Measurements from ENCODE around the gene BTG1. TPM values are rescaled to one million over a fixed set of nuclear protein-coding genes. Genes with fewer than 3 reads are reported as not detected.

Gene BTG1
- total RNA-seq, 1 experiment from 2014 or later = 72.4 TPM

- POLR2A ChIA-PET (ENCODE audit: unreplicated experiment) = no interaction called here
- Histone ChIP-seq H3K4me3 (no peak overlapping the region), H3K4me2 (no peak overlapping the region), H3K27me3 (ENCODE audit: insufficient read depth, low read depth) (no peaks in the 10 kb centered on the region), H3K4me1 (replicated peaks; ENCODE audit: insufficient read depth) (no peaks in the 10 kb centered on the region), H3K9me3 (ENCODE audit: insufficient read depth, low read depth) (0 out of 2 replicates have a peak, but pooled peaks cover 4% of the 10 kb centered on the region), H4K20me1 (ENCODE audit: insufficient read depth) (no peaks in the 10 kb centered on the region), H3K36me3 (ENCODE audit: low read depth) (no peaks in the 10 kb centered on the region), H2AFZ (no peak overlapping the region), H3K79me2 (ENCODE audit: low read depth) (no peaks in the 10 kb centered on the region), H3F3A (ENCODE audit: insufficient read depth, low read depth) (no peaks in the 10 kb centered on the region), H3K27ac (no peak overlapping the region), H3K9me2 (ENCODE audit: insufficient read depth) (no peaks in the 10 kb centered on the region)
- BruUV-seq (replicated peaks) = no TSS peak
- TF ChIP-seq CTCF (conservative IDR thresholded peaks at IDR 0.05) (no peak), EZH2 (IDR thresholded peaks at IDR 0.05; ENCODE audit: low read depth) (no peak)
- CTCF ChIA-PET = no interaction called here
- no peak for DNase-seq
- intact Hi-C loops (cut with micrococcal nuclease; ENCODE audit: unreplicated experiment) = no loop called here
These were observed 43.0 kb upstream of the BTG1 start for GRCh38 chr12:92188517-92189188.

GRCh38 chr12:92186038-92186470 lies 40.4 kb upstream of the BTG1 start:
- Histone ChIP-seq H3K4me2 (no peak overlapping the region), H3K27ac (no peak overlapping the region), H3F3A (ENCODE audit: insufficient read depth, low read depth) (no peaks in the 10 kb centered on the region), H2AFZ (no peak overlapping the region), H3K4me1 (replicated peaks; ENCODE audit: insufficient read depth) (0 out of 2 replicates have a peak, but pooled peaks cover 4% of the 10 kb centered on the region), H3K27me3 (ENCODE audit: insufficient read depth, low read depth) (no peaks in the 10 kb centered on the region), H3K4me3 (no peak overlapping the region), H3K9me3 (ENCODE audit: insufficient read depth, low read depth) (0 out of 2 replicates have a peak, but pooled peaks cover 9% of the 10 kb centered on the region), H3K9me2 (ENCODE audit: insufficient read depth) (no peaks in the 10 kb centered on the region), H4K20me1 (ENCODE audit: insufficient read depth) (no peaks in the 10 kb centered on the region), H3K79me2 (ENCODE audit: low read depth) (no peaks in the 10 kb centered on the region), H3K36me3 (ENCODE audit: low read depth) (no peaks in the 10 kb centered on the region)
- ChIA-PET POLR2A (ENCODE audit: unreplicated experiment) (no interaction called here), CTCF (no interaction called here)
- no TSS peak for BruUV-seq (replicated peaks)
- DNase-seq = no peak
- TF ChIP-seq EZH2 (IDR thresholded peaks at IDR 0.05; ENCODE audit: low read depth) = no peak
- intact Hi-C loops (cut with micrococcal nuclease; ENCODE audit: unreplicated experiment) = no loop called here

GRCh38 chr12:92185052-92185451 lies 39.4 kb upstream of the BTG1 start:
- TF ChIP-seq EZH2 (IDR thresholded peaks at IDR 0.05; ENCODE audit: low read depth) (no peak), CTCF (conservative IDR thresholded peaks at IDR 0.05) (no peak)
- H3F3A ChIP-seq (ENCODE audit: insufficient read depth, low read depth) = no peaks in the 10 kb centered on the region
- CTCF ChIA-PET = no interaction called here
- 0 out of 2 replicates have a peak, but pooled peaks cover 9% of the 10 kb centered on the region for H3K9me3 ChIP-seq (ENCODE audit: insufficient read depth, low read depth)
- no peak for DNase-seq
- H3K4me1 ChIP-seq (replicated peaks; ENCODE audit: insufficient read depth) = 0 out of 2 replicates have a peak, but pooled peaks cover 4% of the 10 kb centered on the region
- no peaks in the 10 kb centered on the region for H3K27me3 ChIP-seq (ENCODE audit: insufficient read depth, low read depth)
- H3K36me3 ChIP-seq (ENCODE audit: low read depth) = no peaks in the 10 kb centered on the region
- no peaks in the 10 kb centered on the region for H3K79me2 ChIP-seq (ENCODE audit: low read depth)
- POLR2A ChIA-PET (ENCODE audit: unreplicated experiment) = no interaction called here
- BruUV-seq (replicated peaks) = no TSS peak
- intact Hi-C loops (cut with micrococcal nuclease; ENCODE audit: unreplicated experiment) = no loop called here
- no peak overlapping the region for H2AFZ ChIP-seq
- no peaks in the 10 kb centered on the region for H3K9me2 ChIP-seq (ENCODE audit: insufficient read depth)
- no peak overlapping the region for H3K4me2 ChIP-seq
- H3K4me3 ChIP-seq = no peak overlapping the region
- no peak overlapping the region for H3K27ac ChIP-seq
- H4K20me1 ChIP-seq (ENCODE audit: insufficient read depth) = no peaks in the 10 kb centered on the region

All from PC-9 (cell line).